ENCODE data around the gene GFRA4. TPM values are rescaled to one million over a fixed set of nuclear protein-coding genes. Genes with fewer than 3 reads are reported as not detected.

GFRA4 gene
- total and polyA plus RNA-seq, 2 donors (not counting 1 experiment from before 2014, with no cell fraction given) = not detected

GRCh38 chr20:3658019-3658715 lies 5.0 kb downstream of the GFRA4 start:
- Histone ChIP-seq H3K27me3 (ENCODE audit: control insufficient read depth, insufficient read depth, low read length) (peaks cover 32% of the 10 kb centered on the region), H3K36me3 (ENCODE audit: control insufficient read depth, insufficient read depth, low read length) (no peaks in the 10 kb centered on the region), H2AFZ (ENCODE audit: low read length) (no peak overlapping the region), H3K4me1 (ENCODE audit: control insufficient read depth, extremely low read depth, insufficient read depth, low read length) (no peaks in the 10 kb centered on the region), H3K4me2 (ENCODE audit: extremely low read depth, insufficient read depth, low read length) (no peak overlapping the region), H3K9me3 (ENCODE audit: control insufficient read depth, insufficient read depth, low read depth, low read length) (no peaks in the 10 kb centered on the region), H4K20me1 (ENCODE audit: control insufficient read depth, extremely low read depth, insufficient read depth, low read length) (no peaks in the 10 kb centered on the region), H3K79me2 (ENCODE audit: control insufficient read depth, insufficient read depth, low read length) (no peaks in the 10 kb centered on the region), H3K4me3 (replicated peaks in 1 of 4; ENCODE audit: control extremely low read depth in 1 of 4, insufficient read depth in 1 of 4, low read depth in 3 of 4, low read length in 4 of 4) (no peak overlapping the region), H3K27ac (ENCODE audit: insufficient read depth, low read length) (no peak overlapping the region), H3K9ac (ENCODE audit: insufficient read depth, low read length) (no peak overlapping the region)
- DNase-seq (ENCODE audit: low read depth in 2 of 2) = no peak
- no peak for TF ChIP-seq EZH2 (IDR thresholded peaks at IDR 0.05; ENCODE audit: low read length, missing control alignments)
- no peak for TF ChIP-seq CTCF (conservative IDR thresholded peaks at IDR 0.05 in 1 of 2, IDR thresholded peaks at IDR 0.05 in 1 of 2; ENCODE audit: low read depth in 1 of 2, low read length in 2 of 2)

- DNase-seq (ENCODE audit: low read depth in 2 of 2) = no peak
- Histone ChIP-seq H3K4me2 (ENCODE audit: extremely low read depth, insufficient read depth, low read length) (no peak overlapping the region), H3K4me1 (ENCODE audit: control insufficient read depth, extremely low read depth, insufficient read depth, low read length) (no peaks in the 10 kb centered on the region), H3K4me3 (replicated peaks in 1 of 4; ENCODE audit: control extremely low read depth in 1 of 4, insufficient read depth in 1 of 4, low read depth in 3 of 4, low read length in 4 of 4) (no peak overlapping the region), H2AFZ (ENCODE audit: low read length) (no peak overlapping the region), H3K36me3 (ENCODE audit: control insufficient read depth, insufficient read depth, low read length) (peaks cover 1% of the 10 kb centered on the region), H3K9me3 (ENCODE audit: control insufficient read depth, insufficient read depth, low read depth, low read length) (no peaks in the 10 kb centered on the region), H3K9ac (ENCODE audit: insufficient read depth, low read length) (no peak overlapping the region), H3K27me3 (ENCODE audit: control insufficient read depth, insufficient read depth, low read length) (peaks cover 7% of the 10 kb centered on the region), H3K79me2 (ENCODE audit: control insufficient read depth, insufficient read depth, low read length) (no peaks in the 10 kb centered on the region), H4K20me1 (ENCODE audit: control insufficient read depth, extremely low read depth, insufficient read depth, low read length) (no peaks in the 10 kb centered on the region), H3K27ac (ENCODE audit: insufficient read depth, low read length) (no peak overlapping the region)
- no peak for TF ChIP-seq EZH2 (IDR thresholded peaks at IDR 0.05; ENCODE audit: low read length, missing control alignments)
- no peak for TF ChIP-seq CTCF (conservative IDR thresholded peaks at IDR 0.05 in 1 of 2, IDR thresholded peaks at IDR 0.05 in 1 of 2; ENCODE audit: low read depth in 1 of 2, low read length in 2 of 2)
Observed at GRCh38 chr20:3655131-3655405, 8.1 kb downstream of the GFRA4 start.

GRCh38 chr20:3654326-3655130 lies 8.7 kb downstream of the GFRA4 start:
- no peak for DNase-seq (ENCODE audit: low read depth in 2 of 2)
- peaks cover 7% of the 10 kb centered on the region for H3K27me3 ChIP-seq (ENCODE audit: control insufficient read depth, insufficient read depth, low read length)
- no peaks in the 10 kb centered on the region for H3K4me1 ChIP-seq (ENCODE audit: control insufficient read depth, extremely low read depth, insufficient read depth, low read length)
- H3K79me2 ChIP-seq (ENCODE audit: control insufficient read depth, insufficient read depth, low read length) = no peaks in the 10 kb centered on the region
- H3K36me3 ChIP-seq (ENCODE audit: control insufficient read depth, insufficient read depth, low read length) = peaks cover 1% of the 10 kb centered on the region
- H4K20me1 ChIP-seq (ENCODE audit: control insufficient read depth, extremely low read depth, insufficient read depth, low read length) = no peaks in the 10 kb centered on the region
- H3K27ac ChIP-seq (ENCODE audit: insufficient read depth, low read length) = no peak overlapping the region
- no peaks in the 10 kb centered on the region for H3K9me3 ChIP-seq (ENCODE audit: control insufficient read depth, insufficient read depth, low read depth, low read length)
- no peak overlapping the region for H2AFZ ChIP-seq (ENCODE audit: low read length)
- no peak overlapping the region for H3K4me2 ChIP-seq (ENCODE audit: extremely low read depth, insufficient read depth, low read length)
- H3K9ac ChIP-seq (ENCODE audit: insufficient read depth, low read length) = no peak overlapping the region
- TF ChIP-seq EZH2 (IDR thresholded peaks at IDR 0.05; ENCODE audit: low read length, missing control alignments) = no peak
- TF ChIP-seq CTCF (conservative IDR thresholded peaks at IDR 0.05 in 1 of 2, IDR thresholded peaks at IDR 0.05 in 1 of 2; ENCODE audit: low read depth in 1 of 2, low read length in 2 of 2) = no peak
- no peak overlapping the region for H3K4me3 ChIP-seq (replicated peaks in 1 of 4; ENCODE audit: control extremely low read depth in 1 of 4, insufficient read depth in 1 of 4, low read depth in 3 of 4, low read length in 4 of 4)

Data from fibroblast of lung (primary cell).